MG63 (cell line): ENCODE results near the gene PTPRB. TPM values are rescaled to one million over a fixed set of nuclear protein-coding genes. Genes with fewer than 3 reads are reported as not detected.

Experiments used
- DNase-seq: peaks from one replicate; pipeline ENCODE4 v3.0.0-alpha.2; 2020
- H3K27me3 ChIP-seq: fragments of 250-450 bp; sonication (Bioruptor Pico); 2 replicates; pipeline ENCODE4 v1.5.1; 2020; ENCODE audit warnings: mild to moderate bottlenecking, moderate library complexity
- H3K36me3 ChIP-seq: fragments of 250-450 bp; sonication (Bioruptor Pico); 2 replicates; pipeline ENCODE4 v1.5.1; 2020; ENCODE audit warnings: mild to moderate bottlenecking, moderate library complexity
- H3K4me3 ChIP-seq: fragments of 250-450 bp; sonication (Bioruptor Pico); 2 replicates; pipeline ENCODE4 v1.5.1; 2020; ENCODE audit warnings: mild to moderate bottlenecking, moderate library complexity
- H3K9me3 ChIP-seq: fragments of 250-450 bp; sonication (Bioruptor Pico); 2 replicates; pipeline ENCODE4 v1.5.1; 2020; ENCODE audit warnings: mild to moderate bottlenecking, moderate library complexity
- total RNA-seq: library from RNA; depleted of rRNA; stranded (reverse); fragments of >200 nt; shearing (Covaris generic); gene quantifications from 2 replicates; pipeline ENCODE4 v1.2.3, GENCODE V29; 2014; ENCODE audit warnings: low replicate concordance; rRNA removed

The PTPRB gene
- 0.27 and 1.1 TPM in 2 replicates for total RNA-seq

DNA sequence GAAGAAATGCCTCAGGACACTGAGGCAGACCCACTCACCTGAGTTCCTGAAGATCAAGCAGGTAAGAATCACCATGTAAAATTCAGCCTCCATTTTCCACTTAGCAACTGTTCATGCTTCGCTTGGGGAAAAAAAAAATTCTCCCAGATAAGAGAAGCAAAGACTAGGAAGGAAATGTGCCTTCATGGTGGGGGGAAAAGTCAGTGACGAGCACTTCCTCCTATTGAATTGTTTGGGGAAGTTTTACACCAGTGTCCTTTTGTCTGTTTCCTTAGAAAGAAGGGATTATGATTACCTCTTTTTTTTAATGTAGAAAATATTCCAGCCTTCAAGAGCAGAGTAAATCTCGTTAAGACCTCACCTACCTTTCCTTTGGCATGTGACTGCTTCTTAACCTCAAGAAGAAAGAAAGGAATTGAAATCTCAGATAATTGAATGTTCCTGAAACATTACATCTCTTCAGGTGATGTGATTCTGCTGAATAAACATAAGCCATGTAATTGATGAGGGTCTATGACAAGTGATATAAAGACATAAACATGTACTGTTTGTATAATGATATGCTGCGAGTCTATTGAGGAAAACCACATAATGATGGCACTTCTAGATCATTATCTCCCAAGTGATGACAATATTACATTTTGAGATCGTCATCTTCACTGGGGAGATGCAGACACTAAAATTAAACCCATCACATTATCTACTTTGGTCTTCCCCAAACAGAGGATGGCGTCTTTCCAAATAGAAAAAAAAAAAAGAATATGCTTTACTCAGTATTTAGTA, at the start of gene PTPRB:
Gene PTPRB, minus strand, starts transcription at position 127 of the 783 bp plus-strand sequence. Its CDS starts 34 bp downstream, at position 93.
- Histone ChIP-seq H3K36me3 (no peaks in the 10 kb centered on the region), H3K4me3 (no peak within 1 kb of the TSS), H3K27me3 (no peaks in the 10 kb centered on the region), H3K9me3 (no peaks in the 10 kb centered on the region)
- no peak for DNase-seq

DNA sequence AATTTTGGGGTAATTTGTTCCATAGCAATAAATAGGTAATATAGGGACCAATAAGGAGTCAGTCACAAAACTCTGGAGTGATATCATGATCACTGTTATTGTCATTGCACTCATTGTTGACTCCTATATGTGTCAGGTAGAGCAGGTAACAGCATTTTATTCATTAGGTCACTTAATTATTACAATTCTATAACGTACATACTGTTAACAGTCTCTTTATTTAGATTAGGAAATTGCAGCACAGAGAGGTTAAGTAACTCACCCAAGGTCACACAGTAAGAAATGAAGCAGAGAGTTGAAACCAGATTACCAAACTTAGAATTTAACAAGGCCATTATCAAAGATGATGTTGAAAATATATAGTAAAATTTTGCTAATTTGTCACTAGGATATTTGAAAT, 49.7 kb upstream of the PTPRB start:
- DNase-seq = no peak
- H3K9me3 ChIP-seq = no peaks in the 10 kb centered on the region
- H3K4me3 ChIP-seq = no peak overlapping the region
- H3K36me3 ChIP-seq = no peaks in the 10 kb centered on the region
- no peaks in the 10 kb centered on the region for H3K27me3 ChIP-seq

GRCh38 chr12:70686299-70686698, 49.1 kb upstream of the PTPRB start:
- H3K27me3 ChIP-seq = no peaks in the 10 kb centered on the region

DNA sequence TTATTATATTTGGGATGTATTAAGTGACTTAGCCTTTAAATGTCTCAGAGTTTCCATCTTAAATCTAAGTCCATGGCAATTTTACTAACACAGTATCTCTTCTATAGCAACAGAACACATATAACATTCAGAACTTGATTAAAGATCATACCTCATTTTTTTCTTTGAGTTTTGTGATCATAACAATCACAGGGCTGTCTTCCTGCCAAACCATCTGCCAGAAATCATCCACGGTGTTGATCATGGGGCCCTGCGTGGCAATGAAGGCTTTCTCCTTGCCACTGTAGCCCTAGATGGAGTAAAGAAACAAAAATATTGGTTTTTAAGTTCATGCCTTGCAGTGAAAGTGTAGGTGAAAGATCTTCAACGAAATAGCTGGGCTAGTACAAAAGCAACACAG, 46.7 kb upstream of the PTPRB start:
- no peaks in the 10 kb centered on the region for H3K9me3 ChIP-seq
- H3K36me3 ChIP-seq = no peaks in the 10 kb centered on the region
- no peak overlapping the region for H3K4me3 ChIP-seq
- H3K27me3 ChIP-seq = no peaks in the 10 kb centered on the region
- no peak for DNase-seq

More at GRCh38 chr12:70686299-70686698, 49.1 kb upstream of the PTPRB start:
- H3K4me3 ChIP-seq = no peak overlapping the region
- DNase-seq = no peak
- no peaks in the 10 kb centered on the region for H3K36me3 ChIP-seq
- H3K9me3 ChIP-seq = no peaks in the 10 kb centered on the region

GRCh38 chr12:70671698-70672097, 34.5 kb upstream of the PTPRB start:
- Histone ChIP-seq H3K36me3 (no peaks in the 10 kb centered on the region), H3K27me3 (no peaks in the 10 kb centered on the region; the same call in 1 of the 2 replicates), H3K9me3 (no peaks in the 10 kb centered on the region), H3K4me3 (no peak overlapping the region)
- no peak for DNase-seq

DNA sequence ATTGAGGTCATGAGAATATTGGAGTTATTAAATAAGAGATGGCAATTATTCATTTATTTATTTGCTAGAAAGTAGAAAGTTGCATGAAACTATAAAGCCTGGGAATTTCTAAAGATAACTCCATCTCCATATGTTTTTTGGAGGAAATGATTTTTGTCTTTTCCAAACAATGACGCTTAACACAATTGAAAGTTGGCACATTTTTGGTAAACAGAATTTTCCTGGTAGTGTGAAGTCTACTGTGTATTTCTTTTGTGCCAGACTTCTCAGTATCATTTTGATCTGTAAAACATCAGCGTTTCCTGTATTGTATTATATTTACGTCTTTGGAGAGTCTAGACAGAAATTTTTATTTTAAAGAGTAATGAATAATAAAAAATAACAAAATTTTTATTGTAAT, 33.7 kb upstream of the PTPRB start:
- H3K4me3 ChIP-seq = no peak overlapping the region
- H3K9me3 ChIP-seq = no peaks in the 10 kb centered on the region
- no peaks in the 10 kb centered on the region; the same call in 1 of the 2 replicates for H3K27me3 ChIP-seq
- no peaks in the 10 kb centered on the region for H3K36me3 ChIP-seq
- no peak for DNase-seq

- H3K4me3 ChIP-seq = no peak overlapping the region
Measured at GRCh38 chr12:70667253-70667652, 30.0 kb upstream of the PTPRB start.

DNA sequence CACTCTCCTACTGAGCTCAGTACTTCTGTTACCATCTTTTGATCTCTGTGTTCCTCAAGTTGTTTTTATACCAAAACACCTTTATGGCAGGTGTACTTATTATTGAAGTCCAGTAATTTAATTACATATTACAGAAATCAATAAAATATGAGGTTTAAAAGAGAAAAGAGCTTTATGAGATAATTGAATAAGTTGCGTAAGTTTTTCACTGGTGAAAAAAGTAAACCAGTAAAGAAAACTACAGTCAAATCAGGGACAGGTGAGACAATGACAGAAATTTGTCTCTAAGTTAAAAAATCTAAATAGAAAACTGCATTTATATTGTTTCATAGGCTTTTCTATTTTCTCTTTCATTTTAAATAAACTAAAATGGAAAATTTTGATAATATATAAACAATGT, 29.1 kb upstream of the PTPRB start:
- no peak for DNase-seq
- no peak overlapping the region for H3K4me3 ChIP-seq
- no peaks in the 10 kb centered on the region for H3K9me3 ChIP-seq
- H3K27me3 ChIP-seq = no peaks in the 10 kb centered on the region; the same call in 1 of the 2 replicates
- no peaks in the 10 kb centered on the region for H3K36me3 ChIP-seq

More at GRCh38 chr12:70667253-70667652, 30.0 kb upstream of the PTPRB start:
- H3K9me3 ChIP-seq = no peaks in the 10 kb centered on the region
- no peaks in the 10 kb centered on the region; the same call in 1 of the 2 replicates for H3K27me3 ChIP-seq
- H3K36me3 ChIP-seq = no peaks in the 10 kb centered on the region
- no peak for DNase-seq

- H3K36me3 ChIP-seq = no peaks in the 10 kb centered on the region
- no peaks in the 10 kb centered on the region; the same call in 1 of the 2 replicates for H3K27me3 ChIP-seq
- DNase-seq = no peak
- H3K4me3 ChIP-seq = no peak overlapping the region
- H3K9me3 ChIP-seq = no peaks in the 10 kb centered on the region
Measured at GRCh38 chr12:70664465-70664881, 27.2 kb upstream of the PTPRB start.

DNA sequence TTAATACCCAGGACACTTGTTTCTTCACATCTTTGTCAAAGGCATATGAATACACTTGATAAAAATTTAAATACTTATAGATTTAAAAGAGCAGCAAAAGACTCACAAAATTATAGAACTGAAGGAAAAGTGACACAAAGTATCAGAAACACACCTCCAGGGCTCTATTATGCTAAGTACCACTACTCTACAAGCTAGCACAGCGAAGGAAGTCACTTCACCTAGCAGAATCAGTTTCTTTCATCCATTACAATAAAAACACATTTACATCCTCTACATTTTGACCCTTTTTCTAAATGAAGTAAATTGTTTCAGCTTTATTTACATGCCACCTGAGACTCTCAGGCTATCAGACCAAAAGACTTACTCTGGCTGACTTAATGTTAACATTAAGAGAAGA, 26.6 kb upstream of the PTPRB start:
- Histone ChIP-seq H3K4me3 (no peak overlapping the region), H3K27me3 (no peaks in the 10 kb centered on the region; the same call in 1 of the 2 replicates), H3K36me3 (no peaks in the 10 kb centered on the region), H3K9me3 (no peaks in the 10 kb centered on the region)
- DNase-seq = no peak

- no peaks in the 10 kb centered on the region for H3K36me3 ChIP-seq
- no peak overlapping the region for H3K4me3 ChIP-seq
- no peak for DNase-seq
- H3K27me3 ChIP-seq = no peaks in the 10 kb centered on the region
- no peaks in the 10 kb centered on the region for H3K9me3 ChIP-seq
Measured at GRCh38 chr12:70661466-70662161, 24.4 kb upstream of the PTPRB start.

DNA sequence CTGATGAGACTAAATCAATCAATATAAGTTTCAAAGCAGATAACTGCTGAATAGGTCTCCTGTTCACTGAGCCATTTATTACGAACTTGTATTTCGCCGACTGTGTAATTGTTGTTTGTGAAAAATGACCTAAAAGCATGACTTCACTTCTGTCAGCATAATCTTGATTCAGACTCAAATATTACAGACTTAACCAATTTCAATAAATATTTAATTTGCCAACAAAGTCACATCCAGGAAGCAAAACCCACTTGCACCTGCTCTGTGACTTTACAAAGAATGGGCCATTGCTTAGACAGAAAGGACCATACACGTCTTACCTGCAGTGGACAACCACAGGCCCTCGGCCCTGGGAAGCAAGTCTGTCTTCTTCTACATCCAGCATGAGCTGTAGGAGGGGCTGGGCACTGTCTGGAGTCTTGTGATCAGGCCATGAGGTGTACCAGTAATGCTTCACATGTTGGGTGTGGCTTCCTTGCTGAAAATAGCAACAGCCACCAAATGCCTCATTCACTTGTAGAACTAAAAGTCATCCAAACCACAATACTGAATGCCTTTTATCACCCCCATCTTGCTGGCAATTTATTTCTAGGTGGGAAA, 23.5 kb upstream of the PTPRB start:
- H3K4me3 ChIP-seq = no peak overlapping the region
- no peaks in the 10 kb centered on the region for H3K27me3 ChIP-seq
- H3K9me3 ChIP-seq = no peaks in the 10 kb centered on the region
- peak; percentile 45 for DNase-seq
- H3K36me3 ChIP-seq = no peaks in the 10 kb centered on the region

GRCh38 chr12:70660002-70660604, 22.9 kb upstream of the PTPRB start:
- no peaks in the 10 kb centered on the region for H3K27me3 ChIP-seq
- H3K4me3 ChIP-seq = no peak overlapping the region
- no peaks in the 10 kb centered on the region for H3K9me3 ChIP-seq
- H3K36me3 ChIP-seq = no peaks in the 10 kb centered on the region
- no peak for DNase-seq

GRCh38 chr12:70659077-70659606, 21.9 kb upstream of the PTPRB start:
- Histone ChIP-seq H3K4me3 (no peak overlapping the region), H3K27me3 (no peaks in the 10 kb centered on the region), H3K9me3 (no peaks in the 10 kb centered on the region), H3K36me3 (no peaks in the 10 kb centered on the region)
- no peak for DNase-seq

DNA sequence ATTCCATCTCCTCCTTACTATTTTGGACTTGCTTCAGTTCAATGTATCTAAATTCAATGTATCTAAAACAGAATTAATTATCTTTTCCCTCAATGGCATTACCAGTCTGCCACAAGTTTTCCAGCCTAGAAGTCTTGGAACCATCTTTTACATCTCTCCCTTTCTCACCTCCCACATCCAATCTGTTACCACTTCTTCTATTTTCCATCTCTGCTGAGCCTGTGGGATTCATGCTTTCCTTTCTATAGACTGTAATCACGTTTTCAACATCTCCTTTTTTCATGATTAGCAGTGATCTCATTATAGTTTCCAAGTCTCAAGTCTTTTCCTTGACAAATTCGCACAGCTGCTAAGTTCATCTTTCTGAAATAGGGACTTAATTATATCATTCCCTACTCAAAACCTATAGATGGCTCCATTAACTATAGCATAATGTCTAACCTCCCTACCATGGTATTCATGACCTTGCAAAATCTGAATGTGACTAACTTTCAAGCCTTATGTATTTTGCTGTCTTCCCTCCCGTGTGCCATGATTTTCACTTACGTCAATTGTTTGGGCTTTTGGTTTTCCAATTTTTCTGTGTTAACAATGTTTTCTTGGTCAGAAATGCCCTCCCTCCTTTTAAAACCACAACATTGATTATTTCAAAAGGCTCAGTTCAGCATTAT, 20.5 kb upstream of the PTPRB start:
- Histone ChIP-seq H3K9me3 (no peaks in the 10 kb centered on the region), H3K4me3 (no peak overlapping the region), H3K27me3 (no peaks in the 10 kb centered on the region), H3K36me3 (no peaks in the 10 kb centered on the region)
- DNase-seq = no peak

GRCh38 chr12:70652451-70652850, 15.2 kb upstream of the PTPRB start:
- no peaks in the 10 kb centered on the region for H3K9me3 ChIP-seq
- no peak for DNase-seq
- H3K4me3 ChIP-seq = no peak overlapping the region
- no peaks in the 10 kb centered on the region for H3K36me3 ChIP-seq
- no peaks in the 10 kb centered on the region for H3K27me3 ChIP-seq
